ENCODE measurements around the gene GPC5. TPM values are rescaled to one million over a fixed set of nuclear protein-coding genes. Genes with fewer than 3 reads are reported as not detected.

GPC5 gene
- total and polyA plus RNA-seq, 2 of the 8 experiments (the other 6 are each of a cell fraction or from before 2014, with no cell fraction given), result 0.20 to 0.39 TPM

DNA sequence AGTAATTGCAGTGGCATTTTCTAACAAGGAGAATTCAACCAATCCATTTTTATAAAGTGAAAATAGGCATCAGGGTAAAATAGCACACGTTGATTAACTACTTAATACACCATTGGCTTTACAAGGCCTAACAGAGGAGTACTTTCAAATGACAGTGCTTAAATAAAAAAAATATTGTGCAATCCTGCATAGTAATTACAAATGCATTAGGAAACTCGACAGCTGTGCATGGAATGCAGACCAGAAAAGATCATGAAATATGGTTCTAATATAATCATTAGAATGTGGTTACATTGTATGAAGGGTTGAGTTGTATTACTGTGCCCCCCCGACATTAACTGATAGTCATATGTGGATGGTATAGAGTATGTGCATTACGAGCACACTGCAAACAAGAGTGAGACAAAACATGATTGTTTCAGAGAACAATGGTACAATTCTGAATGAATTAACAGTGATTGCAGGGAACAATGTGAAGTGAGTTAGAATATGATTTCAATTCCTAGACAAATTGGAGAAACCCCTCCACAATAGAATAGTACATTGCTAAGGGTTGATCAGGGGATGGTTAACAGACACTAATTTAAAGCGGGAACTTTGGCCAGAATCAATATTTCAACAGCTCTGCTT lies 270.6 kb downstream of the GPC5 start:
- Histone ChIP-seq H4K20me1 (replicated peaks in 1 of 2; ENCODE audit: control insufficient read depth in 1 of 2, insufficient read depth in 2 of 2, low read length in 2 of 2) (no peaks in the 10 kb centered on the region), H2BK12ac (ENCODE audit: low read depth, low read length) (no peak overlapping the region), H3K56ac (replicated peaks; ENCODE audit: insufficient read length, low read depth, low read length) (no peak overlapping the region), H3K14ac (ENCODE audit: insufficient read length) (no peak overlapping the region), H3K4me3 (ENCODE audit: extremely low read depth in 1 of 4, insufficient read depth in 2 of 4, low read depth in 3 of 4, low read length in 4 of 4) (no peak overlapping the region), H4K8ac (ENCODE audit: extremely low read depth, insufficient read depth, low read length) (no peak overlapping the region), H2AFZ (ENCODE audit: low read length) (no peak overlapping the region), H3K9ac (replicated peaks in 1 of 4; ENCODE audit: extremely low read depth in 1 of 4, low read depth in 3 of 4, low read length in 3 of 4) (no peak overlapping the region), H2BK5ac (ENCODE audit: low read depth, low read length) (no peak overlapping the region), H3K36me3 (ENCODE audit: control insufficient read depth in 2 of 4, insufficient read depth in 4 of 4, low read length in 3 of 4) (no peaks in the 10 kb centered on the region), H3K27ac (ENCODE audit: low read depth, low read length) (no peak overlapping the region), H3K4ac (replicated peaks; ENCODE audit: insufficient read length, low read depth, low read length) (no peak overlapping the region), H3K4me1 (replicated peaks in 1 of 4; ENCODE audit: control insufficient read depth in 3 of 4, insufficient read depth in 4 of 4, low read length in 3 of 4) (no peaks in the 10 kb centered on the region), H2BK20ac (ENCODE audit: low read length) (no peak overlapping the region), H3K79me1 (ENCODE audit: low read depth, low read length) (no peaks in the 10 kb centered on the region), H4K5ac (ENCODE audit: insufficient read length, low read depth, low read length) (no peak overlapping the region), H2BK120ac (replicated peaks; ENCODE audit: low read depth, low read length) (no peak overlapping the region), H3K18ac (ENCODE audit: extremely low read depth, low read length) (no peak overlapping the region), H3K4me2 (ENCODE audit: insufficient read depth in 1 of 2, low read depth in 2 of 2, low read length in 2 of 2) (no peak overlapping the region), H2BK15ac (ENCODE audit: low read length) (no peak overlapping the region), H2AK5ac (ENCODE audit: low read depth, low read length) (no peak overlapping the region), H3K27me3 (replicated peaks in 1 of 4; ENCODE audit: control insufficient read depth in 3 of 4, extremely low read depth in 1 of 4, insufficient read depth in 3 of 4, low read length in 3 of 4) (no peaks in the 10 kb centered on the region), H3K23ac (ENCODE audit: insufficient read length) (no peak overlapping the region), H3K79me2 (ENCODE audit: control insufficient read depth in 1 of 2, insufficient read depth in 2 of 2, low read length in 2 of 2) (no peaks in the 10 kb centered on the region), H4K91ac (replicated peaks; ENCODE audit: insufficient read length, low read length) (no peak overlapping the region), H3K9me3 (ENCODE audit: insufficient read depth in 2 of 2, low read depth in 1 of 2, low read length in 1 of 2) (no peaks in the 10 kb centered on the region), H3K23me2 (ENCODE audit: low read depth, low read length) (no peaks in the 10 kb centered on the region)
- 84% methylated on average over 5 of the region's 5 CpGs; no CpG with 5 or more reads in 1 of the 2 experiments for WGBS, 2 experiments (ENCODE audit: extremely low coverage in 1 of 2, insufficient coverage in 1 of 2, insufficient read length in 1 of 2, insufficient replicate concordance in 2 of 2, low coverage in 1 of 2, low lambda C conversion rate in 2 of 2, missing lambda C conversion rate in 1 of 2)
- FAIRE-seq (no peak), DNase-seq (ENCODE audit: low read depth in 1 of 2, low spot score in 2 of 2) (no peak)
- TF ChIP-seq EZH2 (IDR thresholded peaks at IDR 0.05; ENCODE audit: low read depth, low read length, severe bottlenecking) (no peak), SP4 (IDR thresholded peaks at IDR 0.05; ENCODE audit: low read length) (no peak), CBX5 (IDR thresholded peaks at IDR 0.05; ENCODE audit: low read depth, low read length) (no peak), SRF (IDR thresholded peaks at IDR 0.05; ENCODE audit: low read depth, low read length) (no peak), SP2 (IDR thresholded peaks at IDR 0.05; ENCODE audit: low read length) (no peak), RNF2 (IDR thresholded peaks at IDR 0.05; ENCODE audit: borderline replicate concordance, low read depth, low read length, missing control alignments, poor library complexity, severe bottlenecking) (no peak), TCF12 (IDR thresholded peaks at IDR 0.05; ENCODE audit: low read depth, low read length) (no peak), HDAC6 (IDR thresholded peaks at IDR 0.05; ENCODE audit: low read depth, low read length) (no peak), TAF1 (IDR thresholded peaks at IDR 0.05; ENCODE audit: low read depth, low read length) (no peak), ZNF274 (IDR thresholded peaks at IDR 0.05; ENCODE audit: borderline replicate concordance, extremely low read depth, low read length) (no peak), RAD21 (IDR thresholded peaks at IDR 0.05 in 1 of 2, conservative IDR thresholded peaks at IDR 0.05 in 1 of 2; ENCODE audit: low read depth in 2 of 2, low read length in 2 of 2) (no peak)
- TF ChIP-seq, protein P1, sequence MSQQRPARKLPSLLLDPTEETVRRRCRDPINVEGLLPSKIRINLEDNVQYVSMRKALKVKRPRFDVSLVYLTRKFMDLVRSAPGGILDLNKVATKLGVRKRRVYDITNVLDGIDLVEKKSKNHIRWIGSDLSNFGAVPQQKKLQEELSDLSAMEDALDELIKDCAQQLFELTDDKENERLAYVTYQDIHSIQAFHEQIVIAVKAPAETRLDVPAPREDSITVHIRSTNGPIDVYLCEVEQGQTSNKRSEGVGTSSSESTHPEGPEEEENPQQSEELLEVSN (IDR thresholded peaks at IDR 0.05), result no peak
- ChIA-PET CTCF (ENCODE audit: partially characterized antibody) (interaction anchor here (1.1 kb wide), 1 partner anchor 12 kb away, joined by 3 read pairs; no protein-coding TSS in a partner anchor), POLR2A (ENCODE audit: partially characterized antibody) (no interaction called here)

Data from H1 (cell line).